Measurements from ENCODE around the gene QTRT2. TPM values are rescaled to one million over a fixed set of nuclear protein-coding genes. Genes with fewer than 3 reads are reported as not detected.
A peak's percentile ranks its signal among the peaks of the same experiment; 100 is the strongest.

Gene QTRT2
- total RNA-seq, 4 donors from 2014 or later = 18.5 to 33.3 (median 21.6) TPM

- WGBS, 2 donors = 0% methylated on average over 8 of the region's 8 CpGs
Measured at GRCh38 chr3:114057011-114057347, 442 bp downstream of the QTRT2 start.

GRCh38 chr3:114058646-114059045 is 2.1 kb downstream of the QTRT2 start:
- Histone ChIP-seq H3K27me3 (no peaks in the 10 kb centered on the region), H3K36me3 (no peaks in the 10 kb centered on the region), H3K4me3 (replicated peaks in 1 of 3) (no peak overlapping the region), H3K9me3 (no peaks in the 10 kb centered on the region), H3K4me1 (peaks cover 15 to 19% of the 10 kb centered on the region in 2 donors), H3K27ac (no peak overlapping the region)
- DNase-seq = no peak
- intact Hi-C loops (cut with DNase I) = no loop called here
- WGBS, 2 donors = 85 to 87% methylated on average over 8 of the region's 8 CpGs
- no peak for TF ChIP-seq POLR2A (IDR thresholded peaks at IDR 0.05)
- no peak for TF ChIP-seq CTCF (IDR thresholded peaks at IDR 0.05)

More at GRCh38 chr3:114057011-114057347, 442 bp downstream of the QTRT2 start:
- no peaks in the 10 kb centered on the region for H3K36me3 ChIP-seq
- peak overlapping the region; percentile 45 to 70 (median 51) for H3K4me3 ChIP-seq (replicated peaks in 1 of 3)
- TF ChIP-seq CTCF (IDR thresholded peaks at IDR 0.05) (no peak), POLR2A (IDR thresholded peaks at IDR 0.05) (no peak)
- H3K4me1 ChIP-seq = peaks cover 15 to 19% of the 10 kb centered on the region in 2 donors
- H3K9me3 ChIP-seq = no peaks in the 10 kb centered on the region
- no peaks in the 10 kb centered on the region for H3K27me3 ChIP-seq
- no peak for DNase-seq
- intact Hi-C loops (cut with DNase I) = no loop called here
- peak overlapping the region in 2 of 3 donors; percentile 28 to 79 for H3K27ac ChIP-seq

GRCh38 chr3:114060906-114061655 is 4.5 kb downstream of the QTRT2 start:
- no peak overlapping the region for H3K4me3 ChIP-seq (replicated peaks in 1 of 3)
- H3K4me1 ChIP-seq = peaks cover 8 to 11% of the 10 kb centered on the region in 2 donors
- peaks cover 0 to 4% of the 10 kb centered on the region in 2 donors for H3K36me3 ChIP-seq
- H3K9me3 ChIP-seq = no peaks in the 10 kb centered on the region
- 93 to 94% methylated on average over 8 of the region's 8 CpGs for WGBS, 2 donors
- TF ChIP-seq CTCF (IDR thresholded peaks at IDR 0.05) (no peak), POLR2A (IDR thresholded peaks at IDR 0.05) (no peak)
- intact Hi-C loops (cut with DNase I) = no loop called here
- no peaks in the 10 kb centered on the region for H3K27me3 ChIP-seq
- no peak for DNase-seq
- H3K27ac ChIP-seq = no peak overlapping the region

GRCh38 chr3:114067804-114068203 is 11.3 kb downstream of the QTRT2 start:
- Histone ChIP-seq H3K36me3 (peaks cover 8 to 14% of the 10 kb centered on the region in 2 donors), H3K27ac (peak overlapping the region in 1 of 3 donors; percentile 29), H3K27me3 (no peaks in the 10 kb centered on the region), H3K4me3 (replicated peaks in 1 of 3) (no peak overlapping the region), H3K9me3 (no peaks in the 10 kb centered on the region), H3K4me1 (peaks cover 11 to 14% of the 10 kb centered on the region in 2 donors)
- TF ChIP-seq CTCF (IDR thresholded peaks at IDR 0.05) = no peak
- TF ChIP-seq POLR2A (IDR thresholded peaks at IDR 0.05) = no peak
- DNase-seq = peak; percentile 69 to 76
- intact Hi-C loops (cut with DNase I) = no loop called here
- 53 to 58% methylated on average over 4 of the region's 4 CpGs for WGBS, 2 donors

- TF ChIP-seq POLR2A (IDR thresholded peaks at IDR 0.05) = no peak
- TF ChIP-seq CTCF (IDR thresholded peaks at IDR 0.05) = no peak
- intact Hi-C loops (cut with DNase I) = no loop called here
- Histone ChIP-seq H3K27ac (no peak overlapping the region), H3K9me3 (no peaks in the 10 kb centered on the region), H3K4me3 (replicated peaks in 1 of 3) (no peak overlapping the region), H3K36me3 (peaks cover 8 to 14% of the 10 kb centered on the region in 2 donors), H3K4me1 (peaks cover 11 to 14% of the 10 kb centered on the region in 2 donors), H3K27me3 (no peaks in the 10 kb centered on the region)
- DNase-seq = no peak
- WGBS, 2 donors = 90 to 91% methylated on average over 4 of the region's 4 CpGs
Measured at GRCh38 chr3:114068336-114068735, 11.8 kb downstream of the QTRT2 start.

All from thyroid gland (tissue), 4 donors.